ENCODE results near the gene NDUFAF7.

The NDUFAF7 gene

GRCh38 chr2:37267685-37268084 lies 36.2 kb downstream of the NDUFAF7 start:
- no peak overlapping the region for H2AK5ac ChIP-seq (ENCODE audit: low read length)
- peaks cover 9 to 19% of the 10 kb centered on the region in 2 experiments for H3K36me3 ChIP-seq (ENCODE audit: control insufficient read depth in 1 of 2, insufficient read depth in 2 of 2, low read length in 2 of 2)
- no peak overlapping the region for H2AFZ ChIP-seq (ENCODE audit: insufficient read depth, low read length, poor library complexity)
- no peak overlapping the region for H3K4me3 ChIP-seq (ENCODE audit: low read depth, low read length)
- H3K9me3 ChIP-seq (ENCODE audit: insufficient read depth, low read depth, low read length), result no peaks in the 10 kb centered on the region
- H4K8ac ChIP-seq (ENCODE audit: low read depth, low read length), result no peak overlapping the region
- H3K23ac ChIP-seq (ENCODE audit: low read length), result no peak overlapping the region
- no peak overlapping the region for H2BK12ac ChIP-seq (ENCODE audit: low read length)
- H3K79me1 ChIP-seq (ENCODE audit: low read length), result no peaks in the 10 kb centered on the region
- no peak overlapping the region for H3K27ac ChIP-seq (ENCODE audit: low read depth, low read length)
- H3K9ac ChIP-seq (ENCODE audit: low read length), result no peak overlapping the region
- H4K91ac ChIP-seq (ENCODE audit: low read depth, low read length), result no peak overlapping the region
- H3K18ac ChIP-seq (ENCODE audit: low read length), result no peak overlapping the region
- DNase-seq, result no peak
- H3K4me1 ChIP-seq (ENCODE audit: control insufficient read depth in 1 of 2, insufficient read depth in 2 of 2, low read length in 2 of 2), result peaks cover 0 to 2% of the 10 kb centered on the region in 2 experiments
- H4K12ac ChIP-seq (ENCODE audit: low read depth, low read length), result no peak overlapping the region
- no peaks in the 10 kb centered on the region for H3K79me2 ChIP-seq (ENCODE audit: control insufficient read depth, insufficient read depth, low read length, poor library complexity)
- no peak overlapping the region for H3K4ac ChIP-seq (ENCODE audit: low read depth, low read length)
- H3K4me2 ChIP-seq (ENCODE audit: low read length), result no peak overlapping the region
- no peak overlapping the region for H2BK5ac ChIP-seq (ENCODE audit: low read depth, low read length, poor library complexity)
- H3K14ac ChIP-seq (ENCODE audit: low read length), result no peak overlapping the region
- no peaks in the 10 kb centered on the region for H3K27me3 ChIP-seq (ENCODE audit: insufficient read depth, low read length)
- H2BK120ac ChIP-seq (ENCODE audit: insufficient read depth, low read length, poor library complexity), result no peak overlapping the region

GRCh38 chr2:37268111-37268510 lies 36.7 kb downstream of the NDUFAF7 start:
- Histone ChIP-seq H3K4me2 (ENCODE audit: low read length) (no peak overlapping the region), H3K79me1 (ENCODE audit: low read length) (no peaks in the 10 kb centered on the region), H4K8ac (ENCODE audit: low read depth, low read length) (no peak overlapping the region), H2AFZ (ENCODE audit: insufficient read depth, low read length, poor library complexity) (no peak overlapping the region), H3K27me3 (ENCODE audit: insufficient read depth, low read length) (no peaks in the 10 kb centered on the region), H3K36me3 (ENCODE audit: control insufficient read depth in 1 of 2, insufficient read depth in 2 of 2, low read length in 2 of 2) (peaks cover 11 to 20% of the 10 kb centered on the region in 2 experiments), H2AK5ac (ENCODE audit: low read length) (no peak overlapping the region), H4K91ac (ENCODE audit: low read depth, low read length) (no peak overlapping the region), H3K18ac (ENCODE audit: low read length) (no peak overlapping the region), H3K14ac (ENCODE audit: low read length) (no peak overlapping the region), H3K4ac (ENCODE audit: low read depth, low read length) (no peak overlapping the region), H3K79me2 (ENCODE audit: control insufficient read depth, insufficient read depth, low read length, poor library complexity) (no peaks in the 10 kb centered on the region), H2BK12ac (ENCODE audit: low read length) (no peak overlapping the region), H3K4me1 (ENCODE audit: control insufficient read depth in 1 of 2, insufficient read depth in 2 of 2, low read length in 2 of 2) (peaks cover 0 to 2% of the 10 kb centered on the region in 2 experiments), H3K27ac (ENCODE audit: low read depth, low read length) (no peak overlapping the region), H3K4me3 (ENCODE audit: low read depth, low read length) (no peak overlapping the region), H4K12ac (ENCODE audit: low read depth, low read length) (no peak overlapping the region), H3K23ac (ENCODE audit: low read length) (no peak overlapping the region), H2BK120ac (ENCODE audit: insufficient read depth, low read length, poor library complexity) (no peak overlapping the region), H3K9me3 (ENCODE audit: insufficient read depth, low read depth, low read length) (no peaks in the 10 kb centered on the region), H2BK5ac (ENCODE audit: low read depth, low read length, poor library complexity) (no peak overlapping the region), H3K9ac (ENCODE audit: low read length) (no peak overlapping the region)
- no CpG with 5 or more reads among the region's 4 CpGs for WGBS (ENCODE audit: extremely low coverage, insufficient coverage, insufficient read length)
- no peak for DNase-seq

GRCh38 chr2:37271376-37272067 lies 40.1 kb downstream of the NDUFAF7 start:
- WGBS (ENCODE audit: extremely low coverage, insufficient coverage, insufficient read length), result no CpG with 5 or more reads among the region's 7 CpGs
- no peaks in the 10 kb centered on the region for H3K27me3 ChIP-seq (ENCODE audit: insufficient read depth, low read length)
- H4K8ac ChIP-seq (ENCODE audit: low read depth, low read length), result no peak overlapping the region
- no peaks in the 10 kb centered on the region for H3K79me1 ChIP-seq (ENCODE audit: low read length)
- H3K23ac ChIP-seq (ENCODE audit: low read length), result no peak overlapping the region
- no peak for DNase-seq
- H4K91ac ChIP-seq (ENCODE audit: low read depth, low read length), result no peak overlapping the region
- no peaks in the 10 kb centered on the region for H3K79me2 ChIP-seq (ENCODE audit: control insufficient read depth, insufficient read depth, low read length, poor library complexity)
- H2BK12ac ChIP-seq (ENCODE audit: low read length), result no peak overlapping the region
- H2AFZ ChIP-seq (ENCODE audit: insufficient read depth, low read length, poor library complexity), result no peak overlapping the region
- peaks cover 0 to 2% of the 10 kb centered on the region in 2 experiments for H3K4me1 ChIP-seq (ENCODE audit: control insufficient read depth in 1 of 2, insufficient read depth in 2 of 2, low read length in 2 of 2)
- H3K9me3 ChIP-seq (ENCODE audit: insufficient read depth, low read depth, low read length), result no peaks in the 10 kb centered on the region
- no peak overlapping the region for H3K14ac ChIP-seq (ENCODE audit: low read length)
- H2AK5ac ChIP-seq (ENCODE audit: low read length), result no peak overlapping the region
- no peak overlapping the region for H2BK5ac ChIP-seq (ENCODE audit: low read depth, low read length, poor library complexity)
- no peak overlapping the region for H2BK120ac ChIP-seq (ENCODE audit: insufficient read depth, low read length, poor library complexity)
- peaks cover 7 to 21% of the 10 kb centered on the region in 2 experiments for H3K36me3 ChIP-seq (ENCODE audit: control insufficient read depth in 1 of 2, insufficient read depth in 2 of 2, low read length in 2 of 2)
- no peak overlapping the region for H3K4me2 ChIP-seq (ENCODE audit: low read length)
- H3K4me3 ChIP-seq (ENCODE audit: low read depth, low read length), result no peak overlapping the region
- H3K18ac ChIP-seq (ENCODE audit: low read length), result no peak overlapping the region
- H3K27ac ChIP-seq (ENCODE audit: low read depth, low read length), result no peak overlapping the region
- H3K9ac ChIP-seq (ENCODE audit: low read length), result no peak overlapping the region
- H3K4ac ChIP-seq (ENCODE audit: low read depth, low read length), result no peak overlapping the region
- H4K12ac ChIP-seq (ENCODE audit: low read depth, low read length), result no peak overlapping the region

- no peaks in the 10 kb centered on the region for H3K79me1 ChIP-seq (ENCODE audit: low read length)
- no peak overlapping the region for H2AFZ ChIP-seq (ENCODE audit: insufficient read depth, low read length, poor library complexity)
- no peaks in the 10 kb centered on the region for H3K9me3 ChIP-seq (ENCODE audit: insufficient read depth, low read depth, low read length)
- H2BK12ac ChIP-seq (ENCODE audit: low read length), result no peak overlapping the region
- H3K4ac ChIP-seq (ENCODE audit: low read depth, low read length), result no peak overlapping the region
- H3K18ac ChIP-seq (ENCODE audit: low read length), result no peak overlapping the region
- H3K9ac ChIP-seq (ENCODE audit: low read length), result no peak overlapping the region
- no peaks in the 10 kb centered on the region for H3K27me3 ChIP-seq (ENCODE audit: insufficient read depth, low read length)
- H3K27ac ChIP-seq (ENCODE audit: low read depth, low read length), result no peak overlapping the region
- H3K36me3 ChIP-seq (ENCODE audit: control insufficient read depth in 1 of 2, insufficient read depth in 2 of 2, low read length in 2 of 2), result peaks cover 8 to 18% of the 10 kb centered on the region in 2 experiments
- no peaks in the 10 kb centered on the region for H3K79me2 ChIP-seq (ENCODE audit: control insufficient read depth, insufficient read depth, low read length, poor library complexity)
- H4K8ac ChIP-seq (ENCODE audit: low read depth, low read length), result no peak overlapping the region
- H2BK120ac ChIP-seq (ENCODE audit: insufficient read depth, low read length, poor library complexity), result no peak overlapping the region
- H3K4me1 ChIP-seq (ENCODE audit: control insufficient read depth in 1 of 2, insufficient read depth in 2 of 2, low read length in 2 of 2), result peaks cover 0 to 2% of the 10 kb centered on the region in 2 experiments
- no peak overlapping the region for H3K23ac ChIP-seq (ENCODE audit: low read length)
- H2BK5ac ChIP-seq (ENCODE audit: low read depth, low read length, poor library complexity), result no peak overlapping the region
- H4K12ac ChIP-seq (ENCODE audit: low read depth, low read length), result no peak overlapping the region
- no peak overlapping the region for H4K91ac ChIP-seq (ENCODE audit: low read depth, low read length)
- WGBS (ENCODE audit: extremely low coverage, insufficient coverage, insufficient read length), result no CpG with 5 or more reads among the region's 6 CpGs
- no peak overlapping the region for H3K4me2 ChIP-seq (ENCODE audit: low read length)
- H2AK5ac ChIP-seq (ENCODE audit: low read length), result no peak overlapping the region
- DNase-seq, result peak; percentile 23 to 85
- H3K14ac ChIP-seq (ENCODE audit: low read length), result no peak overlapping the region
- H3K4me3 ChIP-seq (ENCODE audit: low read depth, low read length), result no peak overlapping the region
These were observed 43.0 kb downstream of the NDUFAF7 start for GRCh38 chr2:37274359-37274965.

All from trophoblast cell (in vitro differentiated cells and primary cell).